ENCODE measurements around the gene DOC2B.

DOC2B gene

DNA sequence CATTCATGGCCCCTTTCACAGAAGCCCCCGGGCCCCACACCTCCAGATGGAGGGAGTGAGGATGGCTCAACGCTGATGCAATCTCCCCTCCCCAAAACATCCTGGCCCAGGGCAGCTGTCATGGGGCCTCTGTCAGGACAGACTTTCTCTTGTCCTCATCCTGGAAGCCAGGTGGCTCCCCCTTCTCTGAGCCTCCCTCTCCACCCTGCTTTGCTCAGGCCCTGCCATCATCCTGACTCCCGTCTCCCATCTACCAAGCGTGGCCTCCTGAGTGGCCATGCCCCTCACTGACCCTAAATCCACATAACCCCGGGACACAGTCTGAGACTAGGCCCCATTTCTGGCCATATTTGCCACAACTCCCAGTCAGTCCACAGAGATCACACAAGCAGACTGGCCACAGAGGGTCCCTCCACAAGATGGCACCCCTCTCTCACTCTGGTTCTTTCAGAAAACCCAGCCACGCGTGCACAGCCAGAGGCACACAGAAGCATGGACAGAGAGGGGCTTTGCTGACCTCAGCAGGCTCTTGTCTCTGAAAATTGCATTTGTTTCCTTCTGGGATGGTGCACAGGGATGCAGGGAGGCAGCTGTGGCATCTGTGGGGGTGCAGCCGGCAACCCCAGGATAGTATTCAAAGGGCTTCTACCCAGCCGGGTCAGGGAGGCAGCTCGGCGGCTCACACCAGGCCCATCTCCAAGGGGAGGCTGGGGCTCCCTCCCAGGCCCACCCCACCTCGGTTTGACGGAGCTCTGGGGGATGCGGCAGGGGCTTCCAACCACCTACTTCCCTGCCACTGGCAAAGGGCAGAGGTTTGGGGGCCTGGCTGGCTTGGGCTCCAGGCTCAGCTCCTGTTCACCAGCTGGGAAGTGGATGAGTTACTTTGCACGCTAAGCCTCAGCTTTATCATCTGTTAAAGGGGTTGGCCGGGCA is 16.9 kb downstream of the DOC2B start:
- WGBS, 2 experiments: 73 to 76% methylated on average over 16 of the region's 16 CpGs
- no peak overlapping the region for H3K27ac ChIP-seq (ENCODE audit: insufficient read depth, low read depth, low read length, poor library complexity, severe bottlenecking)

DNA sequence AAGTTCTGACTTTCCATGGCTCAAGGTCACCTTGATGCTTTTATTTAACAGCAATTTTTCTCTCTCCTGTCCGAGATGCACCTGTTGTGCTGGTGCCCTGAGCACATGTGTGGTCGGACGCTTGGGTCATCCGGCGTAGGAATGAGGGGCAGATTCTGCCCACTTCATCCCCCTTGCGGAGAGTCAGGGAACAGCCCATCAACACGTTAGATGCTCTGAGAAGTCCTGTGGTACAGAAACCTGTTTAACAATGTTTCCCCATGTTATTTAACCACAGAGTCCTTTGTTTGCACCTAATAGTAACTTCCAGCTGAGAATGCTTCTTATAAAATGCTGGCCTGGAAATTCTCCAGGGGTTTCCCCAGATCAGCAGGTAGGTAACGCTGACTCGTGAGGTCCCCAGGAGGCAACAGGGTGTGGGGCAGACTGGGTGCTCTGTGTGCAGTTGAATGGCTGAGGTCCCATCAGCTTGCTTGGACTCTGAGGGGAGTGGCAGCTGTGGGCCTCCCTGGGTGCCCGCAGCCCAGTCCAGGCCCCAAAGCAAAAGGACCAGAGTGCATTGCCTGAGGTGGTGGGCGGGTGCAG is 17.8 kb downstream of the DOC2B start:
- Histone ChIP-seq H3K36me3 (ENCODE audit: control insufficient read depth, insufficient read depth, low read length) (no peaks in the 10 kb centered on the region), H3K27me3 (ENCODE audit: control insufficient read depth, insufficient read depth, low read length, poor library complexity, severe bottlenecking) (no peaks in the 10 kb centered on the region), H3K9me3 (ENCODE audit: control insufficient read depth, low read length) (no peaks in the 10 kb centered on the region), H3K4me3 (ENCODE audit: insufficient read depth, low read depth, low read length) (no peak overlapping the region), H3K4me1 (ENCODE audit: control insufficient read depth, insufficient read depth, low read length) (no peaks in the 10 kb centered on the region), H3K27ac (ENCODE audit: insufficient read depth, low read depth, low read length, poor library complexity, severe bottlenecking) (no peak overlapping the region)
- WGBS, 2 experiments: 86 to 91% methylated on average over 11 of the region's 11 CpGs

More for the DNA sequence above, 16.9 kb downstream of the DOC2B start:
- H3K27me3 ChIP-seq (ENCODE audit: control insufficient read depth, insufficient read depth, low read length, poor library complexity, severe bottlenecking): no peaks in the 10 kb centered on the region
- H3K9me3 ChIP-seq (ENCODE audit: control insufficient read depth, low read length): no peaks in the 10 kb centered on the region
- no peaks in the 10 kb centered on the region for H3K36me3 ChIP-seq (ENCODE audit: control insufficient read depth, insufficient read depth, low read length)
- no peaks in the 10 kb centered on the region for H3K4me1 ChIP-seq (ENCODE audit: control insufficient read depth, insufficient read depth, low read length)
- no peak overlapping the region for H3K4me3 ChIP-seq (ENCODE audit: insufficient read depth, low read depth, low read length)

DNA sequence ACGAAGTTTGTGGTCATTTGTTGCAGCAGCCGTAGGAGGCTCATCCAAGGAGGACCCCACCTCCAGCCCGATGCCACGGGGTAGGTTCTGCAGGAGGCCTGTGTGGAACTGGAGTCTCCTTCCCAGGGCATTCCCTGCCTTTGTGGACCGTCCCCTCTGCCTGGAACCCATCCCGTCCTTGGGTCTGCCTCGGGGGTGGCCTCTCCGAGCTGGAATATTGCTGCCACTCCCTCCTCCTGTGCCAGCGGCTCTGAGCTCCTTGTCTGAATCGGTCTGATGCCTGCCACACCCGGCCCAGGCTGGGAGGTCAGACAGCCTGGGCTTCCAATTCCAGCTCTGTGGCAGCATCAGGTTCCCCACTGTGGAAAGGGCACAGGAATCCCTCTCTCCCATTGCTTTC is 18.8 kb downstream of the DOC2B start:
- H3K36me3 ChIP-seq (ENCODE audit: control insufficient read depth, insufficient read depth, low read length): no peaks in the 10 kb centered on the region
- no peak overlapping the region for H3K27ac ChIP-seq (ENCODE audit: insufficient read depth, low read depth, low read length, poor library complexity, severe bottlenecking)
- 89 to 90% methylated on average over 11 of the region's 11 CpGs for WGBS, 2 experiments
- H3K27me3 ChIP-seq (ENCODE audit: control insufficient read depth, insufficient read depth, low read length, poor library complexity, severe bottlenecking): no peaks in the 10 kb centered on the region
- H3K4me1 ChIP-seq (ENCODE audit: control insufficient read depth, insufficient read depth, low read length): no peaks in the 10 kb centered on the region
- H3K4me3 ChIP-seq (ENCODE audit: insufficient read depth, low read depth, low read length): no peak overlapping the region
- no peaks in the 10 kb centered on the region for H3K9me3 ChIP-seq (ENCODE audit: control insufficient read depth, low read length)

DNA sequence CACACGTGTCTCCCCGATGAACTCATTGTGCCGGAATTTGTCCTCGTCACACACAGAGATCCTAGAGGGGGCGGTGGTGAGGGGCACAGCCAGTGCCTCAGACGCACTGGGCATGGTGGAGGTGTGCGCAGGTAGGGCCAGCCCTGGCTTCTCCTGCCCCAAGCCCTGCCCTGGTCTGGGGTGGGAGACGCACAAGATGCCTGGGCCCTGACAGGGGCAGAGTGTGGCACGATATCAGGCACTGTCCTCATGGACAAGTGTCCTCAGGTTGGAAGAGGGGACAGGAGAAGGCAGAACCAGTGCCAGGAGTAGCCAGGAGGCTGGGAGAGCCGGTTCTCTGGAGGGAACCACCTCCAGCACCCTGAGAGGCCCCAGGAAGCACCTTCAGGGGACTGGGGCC is 20.0 kb downstream of the DOC2B start:
- H3K27ac ChIP-seq (ENCODE audit: insufficient read depth, low read depth, low read length, poor library complexity, severe bottlenecking): no peak overlapping the region
- H3K36me3 ChIP-seq (ENCODE audit: control insufficient read depth, insufficient read depth, low read length): no peaks in the 10 kb centered on the region
- WGBS, 2 experiments: 89 to 91% methylated on average over 10 of the region's 10 CpGs
- no peaks in the 10 kb centered on the region for H3K27me3 ChIP-seq (ENCODE audit: control insufficient read depth, insufficient read depth, low read length, poor library complexity, severe bottlenecking)
- no peak overlapping the region for H3K4me3 ChIP-seq (ENCODE audit: insufficient read depth, low read depth, low read length)
- no peaks in the 10 kb centered on the region for H3K9me3 ChIP-seq (ENCODE audit: control insufficient read depth, low read length)
- no peaks in the 10 kb centered on the region for H3K4me1 ChIP-seq (ENCODE audit: control insufficient read depth, insufficient read depth, low read length)

DNA sequence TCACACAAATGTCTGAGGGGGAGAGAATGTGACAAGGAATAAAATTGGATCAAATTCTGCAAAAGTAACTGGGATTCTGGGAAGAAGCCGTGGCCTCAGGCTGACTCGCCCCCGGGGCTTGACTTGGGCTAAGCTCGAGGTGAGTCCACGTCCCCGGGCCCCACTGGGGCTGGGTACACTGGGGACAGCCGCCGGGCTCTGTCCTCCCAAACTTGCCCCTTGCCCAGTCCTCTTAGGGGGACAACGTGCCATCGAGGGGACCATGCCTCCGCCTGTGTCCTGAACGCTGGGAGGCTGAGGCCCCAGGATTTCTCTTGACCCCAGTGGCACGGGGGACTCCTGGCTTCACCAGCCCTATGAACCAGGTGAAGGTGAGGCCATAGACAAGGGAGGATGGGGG is 21.1 kb downstream of the DOC2B start:
- H3K27ac ChIP-seq (ENCODE audit: insufficient read depth, low read depth, low read length, poor library complexity, severe bottlenecking): no peak overlapping the region
- H3K4me3 ChIP-seq (ENCODE audit: insufficient read depth, low read depth, low read length): no peak overlapping the region
- H3K4me1 ChIP-seq (ENCODE audit: control insufficient read depth, insufficient read depth, low read length): no peaks in the 10 kb centered on the region
- no peaks in the 10 kb centered on the region for H3K27me3 ChIP-seq (ENCODE audit: control insufficient read depth, insufficient read depth, low read length, poor library complexity, severe bottlenecking)
- H3K9me3 ChIP-seq (ENCODE audit: control insufficient read depth, low read length): no peaks in the 10 kb centered on the region
- no peaks in the 10 kb centered on the region for H3K36me3 ChIP-seq (ENCODE audit: control insufficient read depth, insufficient read depth, low read length)
- WGBS, 2 experiments: 92 to 94% methylated on average over 13 of the region's 13 CpGs

DNA sequence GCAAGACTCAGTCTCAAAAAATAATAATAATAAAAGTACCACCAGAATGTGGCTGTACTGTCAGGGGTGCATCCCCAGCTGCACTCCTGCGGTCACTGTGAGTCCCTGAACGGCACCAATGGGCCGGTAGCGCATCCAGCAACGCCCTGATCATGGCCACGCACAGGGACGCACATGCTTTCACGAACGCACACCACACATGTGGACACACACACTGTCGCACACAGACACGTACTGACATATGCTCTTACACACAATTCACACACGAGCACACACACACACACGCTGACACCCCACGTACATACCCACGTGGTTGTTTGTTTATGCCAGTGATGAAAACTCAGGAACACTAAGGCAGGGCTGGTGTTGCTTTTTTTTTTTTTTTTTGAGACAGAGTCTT is 21.8 kb downstream of the DOC2B start:
- 92 to 97% methylated on average over 15 of the region's 15 CpGs for WGBS, 2 experiments

DNA sequence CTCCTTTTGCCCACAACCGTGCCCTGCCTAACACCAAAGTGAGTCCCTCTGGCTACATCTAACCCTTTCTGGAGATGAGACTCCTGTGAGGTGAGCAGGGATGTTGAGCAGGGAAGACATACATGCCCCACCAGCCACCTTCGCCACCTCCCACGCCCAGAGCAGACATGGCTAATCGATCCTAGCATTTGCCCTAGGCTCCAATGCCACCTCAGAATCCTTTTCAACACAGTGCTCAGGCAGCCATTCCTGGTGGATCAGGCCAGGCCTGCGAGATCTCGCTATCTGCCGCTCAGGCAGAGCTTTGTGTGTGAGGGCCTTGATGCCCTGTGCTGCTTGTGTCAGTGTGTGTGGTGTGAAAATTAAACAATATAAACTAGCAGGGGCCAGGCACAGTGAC is 23.1 kb downstream of the DOC2B start:
- 94 to 97% methylated on average over 7 of the region's 7 CpGs for WGBS, 2 experiments
- H3K4me1 ChIP-seq (ENCODE audit: control insufficient read depth, insufficient read depth, low read length): no peaks in the 10 kb centered on the region
- H3K9me3 ChIP-seq (ENCODE audit: control insufficient read depth, low read length): no peaks in the 10 kb centered on the region

More for the DNA sequence above, 21.8 kb downstream of the DOC2B start:
- H3K4me1 ChIP-seq (ENCODE audit: control insufficient read depth, insufficient read depth, low read length): no peaks in the 10 kb centered on the region
- H3K9me3 ChIP-seq (ENCODE audit: control insufficient read depth, low read length): no peaks in the 10 kb centered on the region
- no peaks in the 10 kb centered on the region for H3K27me3 ChIP-seq (ENCODE audit: control insufficient read depth, insufficient read depth, low read length, poor library complexity, severe bottlenecking)
- H3K4me3 ChIP-seq (ENCODE audit: insufficient read depth, low read depth, low read length): no peak overlapping the region
- H3K27ac ChIP-seq (ENCODE audit: insufficient read depth, low read depth, low read length, poor library complexity, severe bottlenecking): no peak overlapping the region
- no peaks in the 10 kb centered on the region for H3K36me3 ChIP-seq (ENCODE audit: control insufficient read depth, insufficient read depth, low read length)

DNA sequence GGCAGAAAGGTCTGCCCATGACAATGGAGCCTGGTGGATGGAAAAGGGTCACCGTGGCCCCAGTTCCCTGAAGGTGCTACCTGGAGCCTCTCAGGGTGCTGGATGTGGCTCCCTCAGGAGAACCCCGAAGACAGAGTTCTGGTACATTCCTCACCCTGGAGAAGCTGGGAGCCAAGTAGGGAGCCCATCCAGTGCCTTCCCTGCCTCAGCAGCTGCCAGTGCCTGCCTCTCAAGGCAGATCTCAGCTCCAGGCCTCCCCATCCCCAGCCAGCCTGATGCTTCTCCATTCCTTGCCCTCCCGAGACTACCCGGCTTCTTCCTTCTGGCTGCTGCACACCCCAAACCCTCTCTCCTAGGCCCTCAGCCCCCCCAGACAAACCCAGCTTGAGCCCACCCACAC is 23.5 kb downstream of the DOC2B start:
- no peaks in the 10 kb centered on the region for H3K27me3 ChIP-seq (ENCODE audit: control insufficient read depth, insufficient read depth, low read length, poor library complexity, severe bottlenecking)
- no peaks in the 10 kb centered on the region for H3K36me3 ChIP-seq (ENCODE audit: control insufficient read depth, insufficient read depth, low read length)
- WGBS, 2 experiments: 90 to 91% methylated on average over 4 of the region's 4 CpGs
- H3K4me3 ChIP-seq (ENCODE audit: insufficient read depth, low read depth, low read length): no peak overlapping the region
- no peaks in the 10 kb centered on the region for H3K9me3 ChIP-seq (ENCODE audit: control insufficient read depth, low read length)
- H3K4me1 ChIP-seq (ENCODE audit: control insufficient read depth, insufficient read depth, low read length): no peaks in the 10 kb centered on the region
- H3K27ac ChIP-seq (ENCODE audit: insufficient read depth, low read depth, low read length, poor library complexity, severe bottlenecking): no peak overlapping the region

More for the DNA sequence above, 23.1 kb downstream of the DOC2B start:
- no peak overlapping the region for H3K27ac ChIP-seq (ENCODE audit: insufficient read depth, low read depth, low read length, poor library complexity, severe bottlenecking)
- H3K27me3 ChIP-seq (ENCODE audit: control insufficient read depth, insufficient read depth, low read length, poor library complexity, severe bottlenecking): no peaks in the 10 kb centered on the region
- H3K36me3 ChIP-seq (ENCODE audit: control insufficient read depth, insufficient read depth, low read length): no peaks in the 10 kb centered on the region
- no peak overlapping the region for H3K4me3 ChIP-seq (ENCODE audit: insufficient read depth, low read depth, low read length)

DNA sequence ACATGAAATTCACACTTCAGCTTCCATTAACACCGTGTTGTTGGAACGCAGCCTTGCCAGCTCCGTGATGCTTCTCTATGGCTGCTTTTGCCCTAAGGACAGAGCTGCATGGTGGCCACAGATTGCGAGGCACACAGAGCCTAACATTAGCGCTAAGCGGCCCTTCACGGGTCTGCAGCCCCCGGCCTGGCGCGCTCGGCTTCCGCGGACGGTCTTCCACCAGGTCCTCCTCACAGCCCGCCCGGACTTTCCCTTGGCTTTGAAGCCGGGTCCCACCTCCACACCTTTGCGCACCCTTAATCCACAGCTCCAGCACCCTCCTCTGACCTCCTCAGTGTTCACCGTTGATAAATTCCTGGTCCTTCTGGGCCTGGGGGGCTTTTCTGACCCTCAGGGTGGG is 24.5 kb downstream of the DOC2B start:
- no peak overlapping the region for H3K27ac ChIP-seq (ENCODE audit: insufficient read depth, low read depth, low read length, poor library complexity, severe bottlenecking)
- H3K36me3 ChIP-seq (ENCODE audit: control insufficient read depth, insufficient read depth, low read length): no peaks in the 10 kb centered on the region
- WGBS, 2 experiments: 92 to 93% methylated on average over 19 of the region's 19 CpGs

DNA sequence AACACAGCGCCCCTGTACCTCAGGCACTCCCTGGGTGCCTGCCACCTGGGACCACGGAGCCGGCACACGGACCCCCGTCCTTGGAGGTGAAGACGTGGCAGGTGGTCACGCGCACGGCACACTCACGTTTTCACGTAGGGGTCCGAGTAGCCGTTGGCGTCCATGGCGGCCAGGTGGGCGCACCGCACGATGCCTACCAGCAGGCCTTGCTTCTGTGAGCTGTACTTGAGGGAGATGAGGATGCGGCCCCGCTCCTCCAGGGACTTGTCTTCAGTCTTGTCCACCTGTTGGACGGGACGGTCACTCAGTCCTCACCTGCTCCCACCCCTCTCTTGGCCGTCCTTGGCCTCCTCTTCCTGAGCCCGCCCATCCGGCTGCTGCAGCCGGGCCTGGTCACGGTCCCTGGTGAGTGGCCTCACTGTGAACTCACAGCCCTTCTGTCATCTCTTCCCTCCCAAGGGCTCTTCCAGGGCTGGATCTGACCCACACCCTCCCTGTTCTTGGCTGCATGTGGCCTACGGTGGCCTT is 25.3 kb downstream of the DOC2B start:
- no peak overlapping the region for H3K27ac ChIP-seq (ENCODE audit: insufficient read depth, low read depth, low read length, poor library complexity, severe bottlenecking)
- no peaks in the 10 kb centered on the region for H3K36me3 ChIP-seq (ENCODE audit: control insufficient read depth, insufficient read depth, low read length)
- no peaks in the 10 kb centered on the region for H3K27me3 ChIP-seq (ENCODE audit: control insufficient read depth, insufficient read depth, low read length, poor library complexity, severe bottlenecking)
- H3K4me3 ChIP-seq (ENCODE audit: insufficient read depth, low read depth, low read length): no peak overlapping the region
- 95% methylated on average over 28 of the region's 28 CpGs for WGBS, 2 experiments
- H3K9me3 ChIP-seq (ENCODE audit: control insufficient read depth, low read length): no peaks in the 10 kb centered on the region
- no peaks in the 10 kb centered on the region for H3K4me1 ChIP-seq (ENCODE audit: control insufficient read depth, insufficient read depth, low read length)

More for the DNA sequence above, 24.5 kb downstream of the DOC2B start:
- Histone ChIP-seq H3K4me3 (ENCODE audit: insufficient read depth, low read depth, low read length) (no peak overlapping the region), H3K9me3 (ENCODE audit: control insufficient read depth, low read length) (no peaks in the 10 kb centered on the region), H3K4me1 (ENCODE audit: control insufficient read depth, insufficient read depth, low read length) (no peaks in the 10 kb centered on the region), H3K27me3 (ENCODE audit: control insufficient read depth, insufficient read depth, low read length, poor library complexity, severe bottlenecking) (no peaks in the 10 kb centered on the region)
